Cerebellar nuclear complex (tissue), 1 donor: ENCODE measurements around the gene PCDHGC4.

Experiments used
- DNase-seq, 2 experiments: peaks; one replicate each; lab custom pipeline; 2025; lab: John Stamatoyannopoulos, UW

Gene PCDHGC4

DNA sequence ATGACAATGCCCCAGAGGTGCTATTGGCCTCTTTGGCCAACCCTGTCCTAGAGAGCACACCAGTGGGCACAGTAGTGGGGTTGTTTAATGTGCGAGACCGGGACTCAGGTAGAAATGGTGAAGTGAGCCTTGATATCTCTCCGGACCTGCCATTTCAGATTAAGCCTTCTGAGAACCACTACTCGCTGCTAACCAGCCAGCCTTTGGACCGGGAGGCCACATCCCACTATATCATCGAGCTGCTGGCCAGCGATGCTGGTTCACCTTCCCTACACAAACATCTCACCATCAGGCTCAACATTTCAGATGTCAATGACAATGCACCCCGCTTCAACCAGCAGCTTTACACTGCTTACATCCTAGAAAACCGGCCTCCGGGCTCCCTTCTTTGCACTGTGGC, 5.4 kb downstream of the PCDHGC4 start:
- no peak for DNase-seq

DNA sequence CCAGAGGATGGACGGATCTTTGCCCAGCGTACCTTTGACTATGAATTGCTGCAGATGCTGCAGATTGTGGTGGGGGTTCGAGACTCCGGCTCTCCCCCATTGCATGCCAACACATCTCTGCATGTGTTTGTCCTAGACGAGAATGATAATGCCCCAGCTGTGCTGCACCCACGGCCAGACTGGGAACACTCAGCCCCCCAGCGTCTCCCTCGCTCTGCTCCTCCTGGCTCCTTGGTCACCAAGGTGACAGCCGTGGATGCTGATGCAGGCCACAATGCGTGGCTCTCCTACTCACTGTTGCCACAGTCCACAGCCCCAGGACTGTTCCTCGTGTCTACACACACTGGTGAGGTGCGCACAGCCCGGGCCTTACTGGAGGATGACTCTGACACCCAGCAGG, 5.9 kb downstream of the PCDHGC4 start:
- DNase-seq, result no peak

DNA sequence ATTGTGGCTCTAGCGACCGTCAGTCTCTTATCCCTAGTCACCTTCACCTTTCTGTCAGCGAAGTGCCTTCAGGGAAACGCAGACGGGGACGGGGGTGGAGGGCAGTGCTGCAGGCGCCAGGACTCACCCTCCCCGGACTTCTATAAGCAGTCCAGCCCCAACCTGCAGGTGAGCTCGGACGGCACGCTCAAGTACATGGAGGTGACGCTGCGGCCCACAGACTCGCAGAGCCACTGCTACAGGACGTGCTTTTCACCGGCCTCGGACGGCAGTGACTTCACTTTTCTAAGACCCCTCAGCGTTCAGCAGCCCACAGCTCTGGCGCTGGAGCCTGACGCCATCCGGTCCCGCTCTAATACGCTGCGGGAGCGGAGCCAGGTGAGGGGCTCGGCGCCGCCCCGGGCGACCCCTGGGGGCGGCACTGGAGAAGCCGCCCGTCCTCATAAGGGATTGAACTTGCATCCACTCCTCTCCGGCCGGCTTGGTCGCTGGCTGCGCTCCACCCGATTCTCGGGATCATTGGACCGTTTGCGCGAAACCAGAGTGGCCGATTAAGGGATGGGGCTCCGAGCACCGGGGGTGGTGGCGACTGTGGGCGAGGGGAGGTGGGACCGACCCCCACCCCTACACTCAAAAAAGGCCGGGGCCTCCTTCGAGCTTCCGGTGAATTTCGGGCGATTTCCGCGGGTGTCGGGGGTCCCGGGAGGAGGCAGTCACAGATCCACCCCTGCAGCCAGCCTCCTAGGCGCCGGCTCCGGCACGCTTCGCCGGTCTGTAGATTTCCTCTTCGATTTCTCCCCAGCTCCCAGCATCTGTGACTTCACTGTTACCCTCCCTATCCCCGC, 6.7 kb downstream of the PCDHGC4 start:
- DNase-seq, result no peak

DNA sequence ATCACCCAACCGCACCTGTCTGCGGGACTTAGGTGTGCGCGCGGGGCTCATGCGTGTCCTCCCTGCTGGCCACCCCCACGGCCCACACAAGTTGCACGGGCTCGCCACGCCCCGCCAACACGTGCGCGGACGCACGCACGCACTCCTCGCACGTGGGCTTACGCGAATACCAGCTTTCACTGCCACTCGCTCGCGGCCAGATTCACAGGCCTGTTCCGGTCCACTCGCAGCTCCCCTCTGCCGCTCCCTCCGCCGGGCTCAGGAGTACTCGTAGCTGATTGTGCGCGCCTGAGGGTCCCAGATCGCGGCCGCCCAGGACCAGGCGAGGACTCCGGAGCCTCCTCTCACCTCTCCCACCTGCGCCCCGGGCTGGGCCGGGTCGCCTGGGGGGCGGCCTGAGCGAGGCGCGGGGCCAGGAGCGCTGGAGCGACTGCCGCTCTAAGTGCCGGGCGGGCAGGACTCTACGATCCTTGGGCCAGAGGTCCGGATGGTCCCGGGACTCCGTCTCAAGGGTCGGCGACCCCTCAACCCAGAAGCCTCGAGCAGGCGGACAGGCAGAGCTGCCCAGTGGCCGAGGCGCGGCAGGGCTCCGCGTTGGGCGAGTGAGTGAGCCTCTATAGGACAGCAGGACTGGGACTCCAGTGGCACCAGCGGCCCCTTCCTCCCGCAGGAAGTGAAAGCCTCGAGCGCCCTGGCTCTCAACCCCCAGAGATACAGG, 7.5 kb downstream of the PCDHGC4 start:
- no peak for DNase-seq

DNA sequence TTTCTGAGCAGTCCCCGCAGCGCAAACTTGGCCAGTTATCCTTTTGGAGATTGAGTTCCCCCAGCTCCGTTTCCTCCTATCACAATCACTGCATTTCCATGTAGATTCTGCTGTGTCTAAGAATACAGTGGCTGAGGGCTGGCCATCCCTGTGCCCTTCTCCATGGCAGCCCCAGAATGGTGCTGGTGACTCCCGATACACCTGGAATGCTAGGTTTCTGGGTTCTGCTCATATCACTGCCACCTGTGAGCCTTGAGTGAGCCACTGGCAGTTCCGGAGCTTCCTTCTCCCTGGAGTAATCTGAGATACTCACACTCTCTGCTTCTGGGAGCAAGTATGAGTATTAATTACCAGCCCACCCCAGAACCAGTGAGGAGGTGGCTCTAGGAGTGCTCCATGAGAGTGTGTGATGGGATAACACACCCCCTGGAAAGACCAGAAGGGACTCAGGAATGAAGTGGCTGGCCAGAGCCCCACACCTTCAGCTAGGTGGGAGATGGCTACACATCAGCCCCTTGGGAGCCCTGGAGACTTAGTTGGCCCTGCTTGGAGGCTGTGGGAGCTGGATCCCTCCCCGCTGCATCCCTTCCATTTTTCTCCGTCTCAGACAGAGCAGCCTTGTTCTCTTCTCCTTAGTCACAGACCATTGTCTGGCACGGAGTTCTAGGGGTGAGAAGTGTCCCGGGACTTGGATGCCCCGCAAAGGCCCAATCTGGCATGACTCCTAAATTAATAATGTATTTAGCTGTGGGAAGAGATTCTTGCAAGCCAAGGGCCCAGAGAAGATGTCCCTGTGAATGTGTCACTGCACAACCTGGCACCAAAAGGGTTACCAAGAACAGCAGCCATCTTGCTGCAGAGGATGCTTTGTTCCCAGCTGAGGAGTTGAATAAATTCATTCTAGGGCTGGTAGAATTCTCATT, 8.9 kb downstream of the PCDHGC4 start:
- DNase-seq, result no peak

- no peak for DNase-seq
Measured at GRCh38 chr5:141494761-141495452, 10.1 kb downstream of the PCDHGC4 start.

DNA sequence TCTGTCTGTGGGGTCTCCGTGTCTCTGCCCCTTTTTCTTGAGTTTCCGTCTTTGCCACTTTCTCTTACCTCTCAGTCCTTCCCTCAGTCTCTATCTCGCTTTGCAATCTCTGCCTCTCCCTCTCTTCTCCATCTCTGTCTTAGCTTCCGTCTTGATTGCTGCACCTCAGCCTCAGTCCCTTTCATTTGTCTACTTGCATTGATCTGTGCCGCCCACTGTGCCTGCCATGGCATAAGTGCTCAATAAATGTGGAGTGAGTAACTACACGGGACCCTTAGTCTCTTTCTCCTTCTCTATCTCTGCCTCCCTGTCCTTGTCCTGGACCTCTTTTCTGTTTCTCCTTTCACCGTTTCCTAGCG, 10.6 kb downstream of the PCDHGC4 start:
- no peak for DNase-seq

DNA sequence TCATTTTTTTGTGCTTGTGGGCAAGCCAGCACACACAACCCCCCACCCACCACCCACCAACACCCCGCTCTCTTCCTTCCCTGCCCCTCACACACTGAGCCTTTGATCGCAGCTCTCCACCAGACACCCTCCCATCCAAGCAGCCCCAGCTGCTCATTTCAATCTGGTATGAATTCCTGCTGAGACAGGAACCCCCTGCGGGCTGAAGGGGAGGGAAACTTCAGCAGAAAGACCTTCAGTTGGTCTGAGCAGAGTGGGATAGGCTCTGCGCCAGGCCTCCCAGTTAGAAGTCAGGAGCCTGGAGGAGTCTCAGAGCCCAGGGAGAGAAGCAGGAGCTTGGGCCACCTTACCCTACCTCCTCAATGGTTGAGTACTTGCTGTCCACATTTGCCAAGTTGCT, 11.2 kb downstream of the PCDHGC4 start:
- DNase-seq, result no peak

- no peak for DNase-seq
Measured at GRCh38 chr5:141501761-141502160, 16.9 kb downstream of the PCDHGC4 start.

GRCh38 chr5:141503681-141504080, 18.9 kb downstream of the PCDHGC4 start:
- DNase-seq, result no peak

- DNase-seq, result no peak
Measured at GRCh38 chr5:141504216-141504615, 19.4 kb downstream of the PCDHGC4 start.

GRCh38 chr5:141506381-141507155, 21.7 kb downstream of the PCDHGC4 start:
- DNase-seq, result no peak

DNA sequence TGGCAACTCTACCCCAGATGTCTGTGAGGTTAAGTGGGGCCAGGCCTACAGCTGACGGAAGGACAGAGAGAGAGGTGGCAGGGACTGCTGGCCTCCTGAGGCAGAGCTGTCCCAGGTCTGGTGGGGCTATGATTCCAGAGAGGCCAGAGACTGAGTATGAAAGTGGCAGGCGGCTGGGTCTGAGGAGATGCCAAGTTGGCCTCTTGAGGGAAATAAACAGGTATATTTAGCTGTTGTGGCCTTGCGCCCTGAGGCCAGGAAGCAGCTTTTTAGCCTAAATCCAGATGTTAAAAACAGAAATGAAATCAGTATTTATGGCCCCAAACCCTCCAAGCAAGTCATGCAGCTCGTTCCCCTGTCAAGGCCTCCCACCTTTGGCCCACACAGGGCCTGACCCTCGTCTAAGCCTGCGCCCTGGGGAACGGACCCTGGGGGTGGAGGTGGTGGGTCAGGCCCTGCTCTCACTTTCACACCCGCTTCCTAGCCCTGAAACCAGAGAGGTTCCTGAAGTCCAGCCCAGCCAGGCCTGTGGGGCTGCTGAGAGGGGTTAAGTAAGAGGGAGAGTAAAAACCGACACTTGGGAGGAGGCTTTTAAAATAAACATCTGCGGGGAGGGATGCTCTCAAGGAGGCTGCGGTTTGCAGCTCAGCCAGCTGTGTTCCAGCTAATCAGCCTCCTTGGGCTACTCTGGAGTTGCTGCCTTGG, 22.7 kb downstream of the PCDHGC4 start:
- DNase-seq, result no peak

DNA sequence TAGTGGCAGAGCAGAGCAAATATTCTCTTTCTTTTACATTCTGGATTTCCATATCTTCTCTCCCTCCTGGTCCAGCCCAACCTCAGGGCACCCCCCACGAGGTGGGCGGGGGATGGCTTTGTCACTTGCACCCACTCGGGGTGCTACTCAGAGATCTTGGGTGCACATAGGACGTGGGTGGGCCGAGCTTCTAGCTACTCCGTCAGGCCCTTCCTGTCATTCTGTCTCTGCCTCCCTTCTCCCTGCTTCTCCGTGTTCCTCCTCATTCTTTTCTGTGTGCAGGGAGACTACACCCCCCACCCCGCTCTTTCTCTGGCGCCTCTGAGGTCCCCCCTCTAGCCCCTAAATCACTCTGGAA, 23.6 kb downstream of the PCDHGC4 start:
- DNase-seq, result no peak

DNA sequence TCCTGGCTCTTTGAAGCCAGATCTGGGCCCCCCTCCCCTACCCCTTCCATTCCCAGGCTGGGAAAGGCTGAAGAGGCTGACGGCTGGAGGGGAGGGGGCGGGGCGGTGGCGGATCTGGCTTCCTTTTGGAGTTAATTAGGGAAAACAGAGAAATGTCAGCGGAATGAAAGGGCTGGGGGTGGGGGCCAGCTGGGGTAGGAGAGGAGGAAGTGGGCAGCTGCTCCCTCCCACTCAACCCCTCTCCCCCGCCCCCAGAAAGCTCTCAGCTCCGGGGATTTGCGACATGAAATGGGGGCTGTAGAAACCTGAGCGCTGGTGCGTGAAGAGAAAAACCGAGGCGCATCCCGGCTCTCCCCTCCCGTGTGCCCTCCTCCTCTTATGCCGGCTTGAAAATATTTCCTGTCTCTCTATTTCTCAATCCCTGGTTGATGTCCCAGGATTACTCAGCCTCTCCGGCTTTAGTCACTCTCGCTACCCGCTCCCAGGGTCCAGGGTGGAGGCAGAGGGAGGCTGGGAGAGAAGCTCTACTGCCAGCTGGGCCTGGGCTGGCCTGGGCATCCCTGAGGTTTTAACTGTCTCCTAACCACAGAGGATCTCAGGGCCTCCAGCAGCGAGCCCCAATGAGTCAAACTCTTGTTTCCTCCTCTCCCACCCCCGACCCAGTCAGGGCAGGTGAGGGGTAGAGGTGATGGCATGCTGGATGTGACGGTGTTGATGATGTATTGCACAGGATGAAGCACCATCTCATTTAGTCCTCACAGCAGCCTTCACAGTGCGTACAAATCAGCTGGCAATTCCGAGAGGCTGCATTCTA, 24.2 kb downstream of the PCDHGC4 start:
- no peak for DNase-seq

DNA sequence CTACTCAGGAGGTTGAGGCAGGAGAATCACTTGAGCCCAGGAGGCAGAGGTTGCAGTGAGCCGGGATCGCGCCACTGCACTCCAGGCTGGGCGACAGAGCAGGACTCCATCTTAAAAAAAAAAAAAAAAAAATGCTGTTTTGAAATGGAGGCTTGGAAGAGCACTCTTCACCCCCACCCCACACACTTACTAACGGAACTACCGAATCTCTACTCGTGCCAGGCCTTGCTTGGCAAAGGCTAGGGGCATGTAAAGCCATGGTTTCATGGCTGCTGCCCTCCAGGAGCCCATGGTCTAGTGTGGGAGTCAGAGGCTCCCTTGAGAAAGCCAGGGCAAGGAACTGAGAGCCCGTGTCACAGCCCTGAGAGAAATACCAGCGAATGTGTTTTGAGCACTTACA, 25.3 kb downstream of the PCDHGC4 start:
- DNase-seq, result no peak

- no peak for DNase-seq
Measured at GRCh38 chr5:141510850-141511601, 26.2 kb downstream of the PCDHGC4 start.

GRCh38 chr5:141511771-141512325, 27.0 kb downstream of the PCDHGC4 start:
- DNase-seq, result no peak
